CD4-positive, alpha-beta T cell treated with Interleukin-21 for 1 hour (primary cell): ENCODE results near the gene BLMH.

Source experiments
- DNase-seq: peaks from one replicate; pipeline ENCODE4 v3.0.0-alpha.2; 2020

BLMH gene

DNA sequence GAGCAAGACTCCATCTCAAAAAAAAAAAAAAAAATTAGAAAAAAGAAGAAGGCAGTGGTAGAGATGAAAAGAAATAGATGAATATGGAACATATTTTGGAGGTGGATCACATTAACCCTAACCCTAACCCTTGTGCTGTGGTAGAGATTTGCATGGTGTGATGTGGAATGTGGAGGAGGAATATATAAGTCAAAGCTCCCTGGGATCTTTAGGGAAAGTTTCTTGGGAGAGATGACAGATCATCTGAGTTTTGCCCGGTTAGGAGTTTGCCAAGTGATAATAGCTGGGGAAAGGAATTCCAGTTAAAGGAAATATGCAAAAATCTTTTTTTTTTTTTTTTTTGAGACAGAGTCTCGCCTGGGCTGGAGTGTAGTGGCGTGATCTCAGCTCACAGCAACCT, 13.0 kb upstream of the BLMH start:
- no peak for DNase-seq

DNA sequence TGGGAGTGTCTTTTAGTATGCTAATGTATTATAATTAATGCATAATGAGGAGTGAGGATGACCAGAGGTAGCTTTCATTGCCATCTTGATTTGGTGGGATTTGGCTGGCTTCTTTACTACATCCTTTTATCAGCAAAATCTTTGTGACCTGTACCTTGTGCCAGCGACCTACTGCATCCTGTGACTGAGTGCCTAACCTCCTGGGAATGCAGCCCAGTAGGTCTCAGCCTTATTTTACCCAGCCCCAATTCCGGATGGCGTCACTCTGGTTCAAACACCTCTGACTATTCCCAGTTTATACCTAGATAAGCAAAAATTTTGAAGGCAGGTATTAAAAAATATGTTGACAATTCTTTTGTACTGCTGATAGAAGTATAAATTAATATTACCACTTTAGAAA, 10.5 kb upstream of the BLMH start:
- DNase-seq, result no peak

DNA sequence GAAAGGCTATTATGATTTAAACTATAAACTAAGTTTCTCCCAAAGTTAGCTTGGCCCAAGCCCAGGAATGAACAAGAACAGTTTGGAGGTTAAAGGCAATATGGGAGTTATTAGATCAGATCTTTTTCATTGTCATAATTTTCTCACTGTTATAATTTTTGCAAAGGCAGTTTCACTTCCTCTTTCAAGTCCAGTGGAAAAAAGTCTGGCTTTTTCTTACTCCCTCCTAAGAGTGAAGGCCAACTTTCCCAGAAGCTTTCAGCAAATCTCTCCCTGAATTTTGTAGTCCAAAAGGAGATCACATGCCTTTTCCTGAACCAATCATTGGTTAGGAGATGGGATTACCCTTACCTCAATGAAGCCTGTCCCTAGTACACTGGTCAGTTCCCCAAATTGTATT, 9.1 kb upstream of the BLMH start:
- no peak for DNase-seq

DNA sequence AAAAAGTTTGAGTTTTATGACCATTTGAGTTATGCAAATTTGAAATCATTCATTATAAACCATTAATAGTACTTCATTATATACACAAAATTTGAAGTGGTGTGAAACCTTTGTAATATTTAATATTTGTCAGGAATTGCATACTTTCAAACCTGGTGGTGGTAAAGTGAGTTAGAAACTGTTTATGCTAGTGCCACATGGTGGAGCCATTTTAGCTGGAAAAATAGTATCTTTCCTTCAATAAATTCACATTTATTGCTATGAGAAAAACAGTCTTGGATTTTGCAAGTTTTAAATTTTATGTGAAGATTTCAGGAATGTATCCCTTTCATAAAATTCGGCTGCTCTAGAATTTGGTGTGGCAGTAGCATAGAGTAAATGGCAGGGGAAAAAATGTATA, 7.3 kb upstream of the BLMH start:
- DNase-seq, result no peak

DNA sequence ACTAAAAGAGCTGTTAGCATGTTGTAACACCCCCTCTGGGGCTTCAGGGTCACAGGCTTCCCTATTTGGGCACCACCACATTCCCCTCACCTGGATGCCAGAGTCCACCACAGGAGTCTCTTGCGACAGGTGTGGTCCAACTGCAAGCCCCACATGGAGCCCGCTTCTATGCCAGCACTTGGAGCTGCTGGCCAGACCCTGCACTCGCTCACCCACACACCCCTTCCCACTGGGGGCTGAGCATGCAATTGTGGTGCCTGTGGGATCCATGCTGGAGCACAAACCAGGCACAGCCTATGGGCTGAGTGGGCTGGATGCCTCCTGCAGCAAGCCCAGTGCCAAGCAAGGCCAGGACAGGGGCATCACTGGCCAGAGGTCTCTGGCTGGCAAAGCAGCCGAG, 6.0 kb upstream of the BLMH start:
- DNase-seq, result no peak

DNA sequence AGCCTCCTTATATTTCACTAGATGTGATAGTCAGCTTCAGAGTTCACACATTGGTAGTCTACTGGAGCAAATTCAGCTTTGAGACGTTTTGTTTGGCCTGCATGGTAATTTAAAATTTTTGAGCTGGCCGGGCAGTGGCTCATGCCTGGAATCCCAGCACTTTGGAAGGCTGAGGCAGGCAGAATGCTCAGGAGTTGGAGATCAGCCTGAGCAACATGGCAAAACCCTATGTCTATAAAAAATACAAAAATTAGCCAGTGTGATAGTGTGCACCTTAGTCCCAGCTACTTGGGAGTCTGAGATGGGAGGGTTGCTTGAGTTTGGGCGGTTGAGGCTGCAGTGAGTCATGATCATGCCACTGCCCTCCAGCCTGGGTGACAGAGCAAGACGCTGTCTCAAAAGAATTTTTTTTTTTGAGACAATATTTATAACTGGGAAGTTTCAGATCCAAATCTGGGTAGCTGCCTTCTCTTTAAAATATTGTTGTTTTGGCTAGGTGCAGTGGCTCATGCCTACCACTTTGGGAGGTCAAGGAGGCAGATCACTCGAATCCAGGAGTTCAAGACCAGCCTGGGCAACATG, 4.8 kb upstream of the BLMH start:
- DNase-seq, result no peak

DNA sequence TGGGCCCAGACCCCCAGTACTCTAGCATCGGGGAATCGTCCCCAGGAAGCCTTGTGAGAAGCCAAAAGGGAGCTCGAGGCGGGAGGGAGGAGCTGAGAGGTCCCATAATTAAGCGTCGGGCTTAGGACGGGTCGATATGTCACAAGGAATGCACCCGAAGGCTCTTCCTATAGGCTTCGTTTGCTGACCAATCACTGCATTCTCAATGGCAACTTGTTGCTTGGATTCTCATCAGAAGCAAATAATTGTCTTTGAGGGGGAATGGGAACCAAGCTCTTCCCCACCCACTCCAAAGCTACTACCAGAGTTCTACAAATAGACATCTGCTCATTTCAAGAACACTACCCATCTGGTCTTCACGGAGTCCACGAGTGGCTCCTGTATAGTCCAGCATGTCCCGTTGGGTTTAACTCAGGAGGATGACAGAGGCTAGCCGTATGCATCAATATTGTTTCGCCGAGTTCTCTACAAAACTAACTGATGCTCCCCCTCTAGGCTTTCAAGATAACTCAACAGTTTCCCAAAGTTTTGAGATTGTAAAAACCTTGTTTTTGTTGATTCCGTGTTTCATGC, 628 bp upstream of the BLMH start:
- no peak for DNase-seq

DNA sequence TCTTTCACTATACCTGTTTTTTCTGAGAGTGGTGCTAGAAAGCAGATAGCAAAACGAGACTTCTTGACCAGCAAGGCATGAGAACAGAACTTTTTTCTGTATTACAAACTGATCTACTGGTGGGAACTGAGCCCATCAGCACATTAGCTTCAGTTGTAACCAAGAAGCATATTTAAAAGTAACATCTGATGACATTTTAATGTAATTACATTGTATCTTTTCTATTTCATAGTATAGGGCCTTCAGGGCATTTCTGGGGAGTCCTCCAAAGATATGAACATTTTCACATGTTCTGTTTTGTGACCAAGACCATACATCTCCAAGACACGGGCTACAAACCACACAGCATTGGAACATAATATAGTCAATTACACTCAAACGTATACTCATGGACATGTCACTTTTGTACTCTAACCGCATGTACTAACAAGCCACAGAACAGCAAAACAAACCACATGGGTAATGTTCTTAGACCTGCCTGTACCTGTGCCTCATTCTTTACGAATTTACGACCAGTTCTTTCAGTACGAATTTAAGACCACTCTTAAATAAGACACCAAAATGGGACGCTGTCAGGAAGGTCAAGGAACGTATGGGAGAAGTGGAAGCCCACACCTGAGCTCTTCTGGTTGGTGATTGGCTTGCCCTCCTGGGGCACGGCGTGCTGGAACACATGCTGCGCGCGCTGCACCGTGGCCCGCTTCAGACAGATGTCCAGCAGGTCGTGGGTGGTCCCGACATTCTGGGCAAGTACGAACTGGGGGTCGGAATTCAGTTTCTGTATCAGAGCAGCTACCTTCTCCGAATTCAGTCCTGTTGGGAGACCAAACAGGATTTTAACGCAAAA, 825 bp downstream of the BLMH start:
- peak; percentile 28 for DNase-seq

DNA sequence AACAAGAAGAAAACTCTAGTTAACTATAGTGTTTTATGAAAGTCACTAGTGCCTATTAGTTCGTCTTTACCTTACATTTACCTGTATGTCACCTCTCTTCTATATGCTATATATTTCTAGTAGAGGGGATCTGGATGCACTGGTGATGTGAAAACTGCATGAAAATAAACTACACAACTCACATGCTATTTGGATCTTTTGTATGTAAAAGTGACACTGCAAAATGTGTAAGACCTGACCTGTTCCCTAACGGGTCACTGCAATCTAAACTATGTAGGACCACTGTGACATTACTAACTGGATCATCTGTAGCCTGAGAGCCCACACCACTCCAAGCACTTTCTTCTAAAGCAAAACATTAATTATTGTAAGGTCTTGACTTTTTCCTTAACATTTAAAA, 1.7 kb downstream of the BLMH start:
- no peak for DNase-seq

DNA sequence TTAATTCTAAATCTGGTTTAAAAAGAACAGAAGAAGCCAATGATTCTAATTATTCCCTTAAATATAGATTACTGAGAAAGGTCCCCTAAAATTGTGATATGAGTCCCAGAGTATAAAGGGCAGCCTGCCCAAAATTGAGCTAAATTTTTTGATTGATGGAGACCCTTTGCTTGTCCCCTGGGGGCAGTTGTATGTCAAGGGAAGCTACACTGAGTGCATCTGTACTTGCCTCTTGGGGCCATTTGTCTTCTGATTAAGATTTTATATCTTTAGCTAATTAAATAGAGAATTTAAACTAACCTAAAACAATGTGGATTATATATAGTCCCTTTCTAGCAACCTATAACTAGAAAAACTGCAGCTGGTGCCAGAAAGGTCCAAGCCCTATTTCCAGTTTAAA, 12.6 kb downstream of the BLMH start:
- DNase-seq, result no peak

DNA sequence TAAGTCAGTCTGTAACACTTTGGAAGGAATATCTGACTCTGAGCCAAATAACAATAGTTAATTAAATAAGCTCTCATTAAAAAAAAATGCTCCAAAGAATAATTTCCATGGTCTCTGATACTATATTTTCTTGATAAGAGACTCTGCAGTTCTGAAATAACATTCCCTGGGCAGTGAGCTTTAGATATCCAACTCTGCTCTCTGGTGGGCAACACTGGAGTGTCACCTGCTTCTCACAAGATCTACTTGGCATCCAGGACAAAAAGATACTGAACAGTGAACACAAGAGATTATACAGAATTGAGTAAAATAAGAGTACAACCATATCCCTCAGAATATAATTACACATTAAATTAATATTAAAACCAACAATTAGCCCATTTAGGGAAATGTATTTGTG, 13.7 kb downstream of the BLMH start:
- DNase-seq, result peak; percentile 22

DNA sequence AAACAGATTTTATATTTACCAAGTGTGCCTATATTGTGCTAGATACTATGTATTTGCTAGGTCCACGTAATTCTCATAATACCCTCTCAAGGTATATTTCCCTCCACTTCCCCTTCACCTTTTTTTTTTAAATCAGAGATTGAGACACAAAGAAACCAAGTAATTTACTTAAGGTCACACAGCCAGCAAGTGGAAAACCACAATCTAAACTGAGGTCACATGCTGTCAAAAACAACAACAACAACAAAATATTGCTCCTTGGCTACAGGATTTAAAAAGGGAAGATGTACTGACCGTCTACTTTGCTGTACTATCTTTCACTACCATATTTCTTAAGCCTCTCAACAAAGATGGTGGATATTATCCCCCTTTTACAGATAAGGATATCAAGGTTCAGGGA, 15.8 kb downstream of the BLMH start:
- no peak for DNase-seq

DNA sequence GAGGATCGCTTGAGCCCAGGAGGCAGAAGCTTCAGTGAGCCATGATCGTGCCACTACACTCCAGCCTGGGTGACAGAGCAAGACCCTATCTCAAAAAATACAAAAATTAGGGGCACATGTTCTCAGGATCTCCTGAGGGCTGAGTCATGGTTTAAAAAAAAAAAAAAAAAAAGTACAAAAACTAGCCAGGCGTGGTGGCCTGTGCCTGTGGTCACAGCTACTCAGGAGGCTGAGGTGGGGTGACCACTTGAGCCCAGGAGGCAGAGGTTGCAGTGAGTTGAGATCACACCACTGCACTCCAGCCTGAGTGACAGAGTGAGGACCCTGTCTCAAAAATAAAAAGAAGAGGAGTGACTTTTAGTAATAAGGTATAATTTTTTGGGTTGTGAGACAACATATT, 16.9 kb downstream of the BLMH start:
- no peak for DNase-seq

DNA sequence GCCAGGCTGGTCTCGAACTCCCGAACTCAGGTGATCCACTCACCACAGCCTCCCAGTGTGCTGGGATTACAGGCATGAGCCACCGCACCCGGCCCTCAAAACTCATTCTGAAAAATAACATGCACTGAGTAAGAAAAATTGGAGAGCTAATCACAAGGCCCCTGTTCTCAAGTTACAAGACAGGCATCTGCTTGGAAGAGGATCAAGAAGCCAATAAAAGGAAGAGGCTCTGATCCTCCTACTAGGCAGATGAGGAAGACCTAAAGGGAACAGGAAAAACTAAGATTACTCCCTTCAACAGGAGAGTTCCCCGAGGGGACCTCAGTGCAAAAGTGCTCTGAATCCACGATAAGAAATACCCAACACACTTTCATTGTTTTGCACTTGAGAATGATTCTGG, 18.4 kb downstream of the BLMH start:
- no peak for DNase-seq

DNA sequence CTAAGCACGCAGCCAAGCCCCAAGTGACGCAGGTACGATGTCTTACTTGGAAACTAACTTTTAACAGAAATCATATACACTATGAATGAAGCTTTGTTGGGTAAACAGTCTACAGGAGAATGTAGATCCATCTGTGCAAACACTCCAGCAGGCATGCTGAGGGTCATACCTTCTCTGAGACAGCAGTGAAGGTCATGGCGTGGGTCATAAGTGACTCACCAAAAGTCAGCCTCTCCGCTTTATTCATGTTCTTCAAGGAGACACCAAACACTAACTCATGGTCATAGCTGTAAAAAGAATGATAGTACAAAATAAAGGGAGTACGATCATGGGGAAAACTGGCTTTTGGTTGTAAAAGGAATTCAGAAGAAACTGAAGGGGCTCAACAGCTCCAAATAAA, 20.6 kb downstream of the BLMH start:
- no peak for DNase-seq

DNA sequence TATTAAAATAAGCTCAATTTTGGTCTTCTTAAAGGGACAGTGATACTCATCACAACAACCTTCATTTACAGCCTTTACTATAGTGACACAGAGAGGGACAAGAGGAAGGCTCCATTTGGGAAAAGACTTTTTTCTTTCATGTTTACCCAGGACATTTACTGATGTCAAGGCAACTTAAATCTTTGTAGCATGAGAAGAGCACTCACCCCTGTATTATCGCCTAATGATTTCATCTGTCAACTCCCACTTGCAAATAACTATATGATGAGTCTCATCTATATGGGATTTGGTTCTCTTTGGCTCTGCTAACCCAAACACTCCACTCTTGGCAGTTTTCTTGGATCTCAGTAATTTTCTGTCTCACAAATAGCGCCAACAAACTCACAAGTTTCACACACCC, 24.1 kb downstream of the BLMH start:
- no peak for DNase-seq

DNA sequence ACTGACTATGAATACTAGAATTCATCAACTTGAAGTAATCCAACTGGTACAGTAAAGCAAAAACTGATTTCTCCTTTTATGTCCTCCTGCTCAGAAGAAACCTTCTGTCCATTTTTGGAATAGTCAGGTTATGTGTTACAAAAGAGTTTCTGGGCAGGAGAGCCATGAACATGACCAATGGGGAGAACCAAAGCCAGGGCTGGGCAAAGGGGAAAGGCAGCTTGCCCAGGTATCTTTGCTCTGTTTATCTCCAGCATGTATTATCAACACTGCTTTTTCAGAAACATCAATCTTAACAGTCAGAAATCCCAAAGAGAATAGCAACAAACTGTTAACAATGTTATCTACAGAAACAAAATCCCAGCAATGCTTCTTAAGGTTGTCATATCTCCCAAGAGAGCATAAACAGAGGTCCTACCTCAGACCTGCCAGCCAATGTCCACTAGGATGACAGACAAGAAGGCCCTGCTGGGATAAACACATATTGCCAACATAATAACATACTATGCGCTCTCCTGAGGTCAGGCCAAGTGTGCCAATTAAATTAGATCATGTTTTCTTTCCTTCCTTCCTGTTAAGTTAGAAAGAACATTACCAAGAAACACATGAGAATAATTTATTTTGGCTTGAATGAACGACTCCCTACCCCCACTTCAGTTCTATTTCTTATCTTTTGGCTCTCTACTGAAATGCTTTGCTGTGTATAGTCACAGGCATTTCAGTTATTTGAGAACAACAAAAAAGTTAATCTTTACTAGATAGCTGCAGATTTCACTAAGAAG, 28.0 kb downstream of the BLMH start:
- DNase-seq, result no peak

DNA sequence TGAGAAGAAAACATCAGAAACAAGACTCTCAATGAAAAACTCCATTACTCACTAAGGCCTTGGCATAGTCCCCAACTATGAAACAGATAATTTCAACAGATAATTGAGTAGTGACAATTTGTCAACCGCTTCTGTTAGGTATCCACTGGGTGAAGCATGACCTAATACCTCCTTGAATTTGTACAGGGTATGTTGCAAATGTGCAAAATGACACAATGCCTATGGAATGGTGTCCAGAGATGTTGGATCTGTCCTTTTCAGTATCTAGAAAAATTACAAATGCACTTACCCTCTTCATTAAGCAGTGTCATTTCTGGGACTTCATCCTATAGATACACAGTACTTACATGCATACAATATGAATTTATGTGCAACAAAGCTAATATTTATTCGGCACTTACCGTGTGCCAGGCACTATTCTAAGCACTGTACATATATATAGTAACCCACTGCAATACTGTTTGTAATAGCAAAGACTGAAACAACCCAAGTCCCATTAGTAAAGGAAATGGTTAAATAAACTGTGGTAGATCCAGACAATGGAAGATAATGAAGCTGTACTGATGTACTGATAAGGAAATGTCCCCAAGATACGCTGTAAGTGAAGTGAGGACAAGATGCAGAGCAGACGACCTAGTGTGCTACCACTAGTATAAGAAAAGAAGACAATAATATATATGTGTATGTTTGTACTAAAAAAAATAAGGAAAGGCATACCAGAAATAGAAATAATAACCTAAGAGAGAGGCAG, 34.8 kb downstream of the BLMH start:
- no peak for DNase-seq

DNA sequence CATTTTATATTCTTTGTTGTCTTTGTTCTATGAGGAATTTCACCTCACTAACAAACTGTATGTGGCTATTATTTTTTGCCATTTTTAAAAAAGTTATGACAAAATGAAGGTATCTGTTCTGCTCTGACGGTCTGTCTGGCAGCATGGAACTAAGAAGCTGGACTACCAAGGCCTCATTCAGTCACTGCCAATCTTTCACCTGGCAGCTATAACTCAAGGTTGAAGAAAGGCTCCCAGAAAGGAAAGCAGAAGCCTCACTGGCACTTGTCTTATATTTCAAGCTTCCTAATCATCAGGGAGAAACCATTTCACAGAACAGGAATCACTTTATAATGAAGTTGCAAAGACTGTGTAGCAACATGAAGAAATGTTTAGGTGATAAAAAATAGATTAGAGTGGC, 37.6 kb downstream of the BLMH start:
- no peak for DNase-seq

DNA sequence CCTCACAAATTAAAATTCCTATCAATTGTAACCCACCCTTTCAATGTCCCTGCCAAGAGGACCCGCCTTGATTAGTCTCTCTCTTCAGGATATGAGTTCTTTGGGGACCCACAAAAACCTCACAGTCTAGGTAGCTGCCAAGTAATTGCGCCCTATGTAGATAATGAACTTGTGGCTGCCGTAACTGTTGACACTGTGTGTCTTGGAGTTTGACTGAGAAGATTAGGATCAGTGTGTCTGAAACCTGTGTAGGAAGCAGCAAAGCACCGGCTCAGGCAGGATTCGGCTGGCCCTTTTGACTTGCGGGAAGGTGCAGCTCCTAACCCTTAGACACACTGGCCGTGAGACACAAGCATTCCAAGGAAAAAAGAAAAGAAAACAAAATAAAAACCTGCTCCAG, 38.4 kb downstream of the BLMH start:
- DNase-seq, result no peak

DNA sequence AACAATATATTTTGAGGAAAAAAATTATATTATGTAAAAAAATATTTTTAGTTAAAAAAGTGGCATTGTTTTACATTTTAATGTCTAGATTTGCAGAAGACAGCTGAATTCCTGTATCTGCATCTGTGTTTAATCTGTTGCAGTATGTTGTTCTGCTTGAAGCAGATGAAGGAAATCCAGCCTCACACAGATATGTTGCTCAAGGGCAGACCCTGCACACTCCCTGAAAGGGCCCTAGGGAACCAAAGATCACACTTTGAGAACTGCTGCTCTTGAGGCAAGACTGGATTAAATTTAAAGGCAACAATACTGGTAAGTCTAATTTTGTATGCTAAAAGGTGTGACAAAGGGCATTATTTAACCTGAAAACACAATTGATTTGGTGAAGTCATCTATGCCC, 39.8 kb downstream of the BLMH start:
- no peak for DNase-seq

DNA sequence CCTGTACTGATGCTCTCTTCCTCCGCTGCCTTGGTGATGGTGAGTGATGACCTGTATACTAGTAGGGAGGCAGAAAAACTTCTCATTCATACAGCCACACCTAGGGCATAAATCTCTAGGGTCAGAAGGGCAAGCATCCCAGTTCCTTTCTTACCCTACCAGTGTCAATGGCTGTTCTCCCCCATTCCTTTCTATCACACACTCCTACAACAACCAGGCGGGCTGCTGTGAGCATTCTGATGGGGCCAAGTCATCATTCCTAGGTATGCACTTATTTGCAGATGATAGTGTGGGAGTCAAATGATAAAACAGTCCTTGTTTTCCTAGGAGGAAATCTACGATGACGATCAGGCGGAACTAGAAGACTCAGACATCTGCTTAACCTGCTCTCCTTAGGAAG, 42.3 kb downstream of the BLMH start:
- DNase-seq, result no peak

DNA sequence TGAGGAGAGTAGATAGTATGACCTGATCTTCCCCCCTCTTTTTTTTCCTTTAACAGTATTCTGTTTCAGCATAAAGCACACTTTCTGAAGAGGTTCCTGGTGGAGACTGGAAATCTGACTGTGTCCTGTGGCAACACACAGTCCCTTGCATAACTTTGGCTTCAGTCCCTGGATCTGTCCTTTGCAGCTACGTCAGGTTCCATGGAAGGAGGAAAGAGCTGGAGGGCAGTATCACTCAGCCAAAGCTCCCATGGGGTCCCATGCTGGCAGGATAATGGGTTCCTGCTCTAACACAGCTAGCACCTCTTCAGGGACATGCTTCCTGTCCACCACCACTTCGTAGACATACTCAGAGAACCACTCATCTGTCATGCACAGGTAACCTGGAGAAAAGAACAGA, 43.0 kb downstream of the BLMH start:
- no peak for DNase-seq
